HEK293T (cell line): ENCODE results near the gene ATP10A.

Source experiments
- FOXA1 ChIP-seq: fragments of 450-650 bp; IDR thresholded peaks from 2 replicates; pipeline ENCODE4 v1.6.1; 2016; ENCODE audit warnings: mild to moderate bottlenecking
- NFRKB ChIP-seq: fragments of 450-650 bp; IDR thresholded peaks from 2 replicates; pipeline ENCODE4 v1.6.1; 2016; ENCODE audit warnings: mild to moderate bottlenecking, moderate library complexity
- ZNF384 ChIP-seq: fragments of 450-650 bp; IDR thresholded peaks from 2 replicates; pipeline ENCODE4 v1.6.1; 2016

- TF ChIP-seq NFRKB (no peak), FOXA1 (no peak), ZNF384 (no peak)
These were observed 156.8 kb downstream of the ATP10A start for GRCh38 chr15:25706176-25706955.
